Measurements from ENCODE around the gene CCT8L2.
"Not testable (repeated sequence)": the region's sequence is repeated elsewhere in the genome, so short reads cannot be mapped to it uniquely, and the experiment has no call there.

The CCT8L2 gene

DNA sequence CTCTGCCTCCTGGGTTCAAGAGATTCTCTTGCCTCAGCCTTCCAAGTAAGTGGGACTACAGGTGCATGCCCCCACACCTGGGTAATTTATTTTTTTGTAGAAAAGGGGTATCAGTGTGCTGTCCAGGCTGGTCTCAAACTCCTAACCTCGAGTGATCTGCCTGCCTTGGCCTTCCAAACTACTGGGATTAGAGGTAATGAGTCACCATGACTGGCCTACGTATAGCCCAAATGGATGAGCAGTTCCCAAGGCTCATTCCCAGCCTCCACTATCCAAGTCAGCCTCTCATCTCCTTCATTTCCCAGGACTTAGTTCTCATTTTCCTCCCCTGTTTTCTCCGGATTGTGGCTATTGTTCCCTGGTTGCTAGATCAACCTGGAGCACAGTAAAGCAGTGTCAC lies 5.6 kb downstream of the CCT8L2 start:
- no peak overlapping the region for H3K4me3 ChIP-seq (ENCODE audit: low read depth, low read length)
- TF ChIP-seq, protein P1, sequence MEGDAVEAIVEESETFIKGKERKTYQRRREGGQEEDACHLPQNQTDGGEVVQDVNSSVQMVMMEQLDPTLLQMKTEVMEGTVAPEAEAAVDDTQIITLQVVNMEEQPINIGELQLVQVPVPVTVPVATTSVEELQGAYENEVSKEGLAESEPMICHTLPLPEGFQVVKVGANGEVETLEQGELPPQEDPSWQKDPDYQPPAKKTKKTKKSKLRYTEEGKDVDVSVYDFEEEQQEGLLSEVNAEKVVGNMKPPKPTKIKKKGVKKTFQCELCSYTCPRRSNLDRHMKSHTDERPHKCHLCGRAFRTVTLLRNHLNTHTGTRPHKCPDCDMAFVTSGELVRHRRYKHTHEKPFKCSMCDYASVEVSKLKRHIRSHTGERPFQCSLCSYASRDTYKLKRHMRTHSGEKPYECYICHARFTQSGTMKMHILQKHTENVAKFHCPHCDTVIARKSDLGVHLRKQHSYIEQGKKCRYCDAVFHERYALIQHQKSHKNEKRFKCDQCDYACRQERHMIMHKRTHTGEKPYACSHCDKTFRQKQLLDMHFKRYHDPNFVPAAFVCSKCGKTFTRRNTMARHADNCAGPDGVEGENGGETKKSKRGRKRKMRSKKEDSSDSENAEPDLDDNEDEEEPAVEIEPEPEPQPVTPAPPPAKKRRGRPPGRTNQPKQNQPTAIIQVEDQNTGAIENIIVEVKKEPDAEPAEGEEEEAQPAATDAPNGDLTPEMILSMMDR (IDR thresholded peaks at IDR 0.05; ENCODE audit: low read depth, low read length, missing control alignments) = no peak
- DNase-seq (ENCODE audit: low read depth) = no peak
- in situ Hi-C loops (cut with HindIII; ENCODE audit: low sequenced_read_pairs) = no loop called here

DNA sequence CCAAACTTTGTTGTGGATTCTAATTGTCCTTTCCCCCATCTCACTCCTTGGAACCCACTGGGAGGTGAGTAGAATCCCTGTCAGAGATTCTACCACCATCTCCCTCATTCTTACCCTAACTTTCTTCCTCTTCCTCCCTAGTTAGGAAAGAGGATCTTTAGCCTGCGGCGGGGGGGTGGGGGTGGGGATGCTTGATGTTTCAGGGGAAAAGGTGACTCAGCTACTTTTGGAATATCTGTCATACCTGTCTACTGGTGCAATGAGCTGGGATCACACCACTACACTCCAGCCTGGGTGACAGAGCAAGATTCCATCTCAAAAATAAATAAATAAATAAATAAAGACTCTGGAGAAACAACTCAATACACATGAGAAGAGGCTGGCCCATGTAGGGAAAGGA lies 6.4 kb downstream of the CCT8L2 start:
- DNase-seq (ENCODE audit: low read depth) = no peak
- in situ Hi-C loops (cut with HindIII; ENCODE audit: low sequenced_read_pairs) = no loop called here
- H3K4me3 ChIP-seq (ENCODE audit: low read depth, low read length) = no peak overlapping the region
- TF ChIP-seq, protein P1 (IDR thresholded peaks at IDR 0.05; ENCODE audit: low read depth, low read length, missing control alignments) = no peak

- DNase-seq (ENCODE audit: low read depth); H3K4me3 ChIP-seq (ENCODE audit: low read depth, low read length); in situ Hi-C loops (cut with HindIII; ENCODE audit: low sequenced_read_pairs): not testable (repeated sequence)
Measured at GRCh38 chr22:16580872-16581271, 11.7 kb downstream of the CCT8L2 start.

DNA sequence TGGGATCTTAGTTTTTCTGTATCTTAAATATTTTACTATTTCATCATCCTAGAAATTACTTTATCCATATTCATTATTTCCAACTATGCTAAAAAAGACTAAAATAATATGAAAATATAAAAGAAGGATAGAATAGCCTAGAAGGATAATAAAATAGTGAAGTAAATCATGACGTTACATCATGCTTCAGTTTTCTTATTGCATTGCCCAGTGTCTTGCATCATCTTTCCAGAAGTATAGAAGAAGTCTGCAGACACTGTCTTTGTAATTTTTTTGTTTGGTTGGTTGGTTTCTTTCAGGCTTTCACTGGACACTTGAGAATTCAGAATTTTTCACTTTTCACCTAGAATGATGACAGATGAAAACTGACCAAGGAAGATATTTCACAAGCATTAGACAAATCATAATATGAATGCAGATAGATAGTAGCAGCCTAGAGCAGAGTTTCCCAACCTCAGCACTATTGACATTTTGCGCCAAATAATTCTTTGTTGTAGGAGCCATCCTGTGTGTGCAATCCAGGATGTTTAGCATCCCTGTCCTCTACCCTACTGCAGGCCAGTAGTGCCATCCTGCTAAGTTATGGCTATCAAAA lies 23.3 kb downstream of the CCT8L2 start:
- in situ Hi-C loops (cut with HindIII; ENCODE audit: low sequenced_read_pairs); H3K4me3 ChIP-seq (ENCODE audit: low read depth, low read length); DNase-seq (ENCODE audit: low read depth): not testable (repeated sequence)

DNA sequence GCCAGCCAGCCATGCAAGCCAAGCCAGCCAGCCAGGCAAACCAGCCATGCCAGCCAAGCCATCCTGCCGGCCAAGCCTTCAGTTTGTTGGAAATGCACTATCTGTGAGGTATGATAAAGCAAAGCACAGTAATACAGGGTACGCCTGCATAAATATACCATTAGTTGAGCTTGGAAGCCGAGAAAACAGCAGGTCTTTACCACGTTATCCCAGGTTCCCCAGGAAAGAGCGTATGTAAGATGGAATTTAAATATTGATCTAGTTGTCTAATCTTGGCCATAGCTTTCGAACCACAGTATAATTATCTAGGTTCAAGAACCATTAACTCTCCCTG lies 24.2 kb downstream of the CCT8L2 start:
- TF ChIP-seq, protein P1 (IDR thresholded peaks at IDR 0.05; ENCODE audit: low read depth, low read length, missing control alignments) = no peak
- in situ Hi-C loops (cut with HindIII; ENCODE audit: low sequenced_read_pairs) = no loop called here
- DNase-seq (ENCODE audit: low read depth) = no peak
- H3K4me3 ChIP-seq (ENCODE audit: low read depth, low read length) = no peak overlapping the region

DNA sequence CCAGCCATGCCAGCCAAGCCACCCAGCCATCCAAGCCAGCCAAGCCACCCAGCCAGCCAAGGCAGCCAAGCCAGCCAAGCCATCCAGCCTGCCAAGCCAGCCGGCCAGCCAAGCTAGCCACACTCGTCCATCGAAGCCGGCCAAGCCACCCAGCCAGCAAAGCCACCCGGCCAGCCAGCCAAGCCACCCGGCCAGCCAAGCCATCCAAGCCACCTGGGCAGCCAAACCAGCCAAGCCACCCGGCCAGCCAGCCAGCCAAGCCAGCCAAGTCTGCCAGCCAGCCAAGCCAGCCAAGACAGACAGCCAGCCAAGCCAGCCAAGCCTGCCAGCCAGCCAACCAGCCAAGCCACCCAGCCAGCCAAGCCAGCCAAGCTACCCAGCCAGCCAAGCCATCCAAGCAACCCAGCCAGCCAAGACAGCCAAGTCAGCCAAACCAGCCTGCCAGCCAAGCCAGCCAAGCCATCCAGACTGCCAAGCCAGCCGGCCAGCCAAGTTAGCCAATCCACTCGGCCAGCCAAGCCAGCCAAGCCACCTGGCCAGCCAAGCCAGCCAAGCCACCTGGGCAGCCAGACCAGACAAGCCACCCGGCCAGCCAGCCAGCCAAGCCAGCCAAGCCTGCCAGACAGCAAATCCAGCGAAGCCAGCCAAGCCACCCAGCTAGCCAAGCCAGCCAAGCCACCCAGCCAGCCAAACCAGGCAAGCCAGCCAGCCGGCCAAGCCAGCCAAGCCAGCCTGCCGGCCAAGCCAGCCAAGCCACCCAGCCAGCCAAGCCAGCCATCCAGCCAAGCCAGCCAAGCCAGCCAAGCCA lies 24.8 kb downstream of the CCT8L2 start:
- in situ Hi-C loops (cut with HindIII; ENCODE audit: low sequenced_read_pairs); H3K4me3 ChIP-seq (ENCODE audit: low read depth, low read length); DNase-seq (ENCODE audit: low read depth): not testable (repeated sequence)

- DNase-seq (ENCODE audit: low read depth); in situ Hi-C loops (cut with HindIII; ENCODE audit: low sequenced_read_pairs); H3K4me3 ChIP-seq (ENCODE audit: low read depth, low read length): not testable (repeated sequence)
Measured at GRCh38 chr22:16566421-16567151, 26.0 kb downstream of the CCT8L2 start.

DNA sequence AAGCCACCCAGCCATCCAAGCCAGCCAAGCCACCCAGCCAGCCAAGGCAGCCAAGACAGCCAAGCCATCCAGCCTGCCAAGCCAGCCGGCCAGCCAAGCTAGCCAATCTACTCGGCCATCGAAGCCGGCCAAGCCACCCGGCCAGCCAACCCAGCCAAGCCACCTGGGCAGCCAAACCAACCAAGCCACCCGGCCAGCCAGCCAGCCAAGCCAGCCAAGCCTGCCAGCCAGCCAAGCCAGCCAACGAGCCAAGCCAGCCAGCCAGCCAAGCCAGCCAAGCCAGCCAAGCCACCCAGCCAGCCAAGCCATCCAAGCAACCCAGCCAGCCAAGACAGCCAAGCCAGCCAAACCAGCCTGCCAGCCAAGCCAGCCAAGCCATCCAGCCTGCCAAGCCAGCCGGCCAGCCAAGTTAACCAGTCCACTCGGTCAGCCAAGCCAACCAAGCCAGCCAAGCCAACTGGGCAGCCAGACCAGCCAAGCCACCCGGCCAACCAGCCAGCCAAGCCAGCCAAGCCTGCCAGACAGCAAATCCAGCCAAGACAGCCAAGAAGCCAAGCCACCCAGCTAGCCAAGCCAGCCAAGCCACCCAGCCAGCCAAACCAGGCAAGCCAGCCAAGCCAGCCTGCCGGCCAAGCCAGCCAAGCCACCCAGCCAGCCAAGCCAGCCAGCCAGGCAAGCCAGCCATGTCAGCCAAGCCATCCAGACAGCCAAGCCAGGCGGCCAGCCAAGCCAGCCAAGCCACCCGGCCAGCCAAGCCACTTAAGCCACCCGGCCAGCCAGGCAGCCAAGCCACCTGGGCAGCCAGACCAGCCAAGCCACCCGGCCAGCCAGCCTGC lies 26.8 kb downstream of the CCT8L2 start:
- in situ Hi-C loops (cut with HindIII; ENCODE audit: low sequenced_read_pairs); DNase-seq (ENCODE audit: low read depth); H3K4me3 ChIP-seq (ENCODE audit: low read depth, low read length): not testable (repeated sequence)

DNA sequence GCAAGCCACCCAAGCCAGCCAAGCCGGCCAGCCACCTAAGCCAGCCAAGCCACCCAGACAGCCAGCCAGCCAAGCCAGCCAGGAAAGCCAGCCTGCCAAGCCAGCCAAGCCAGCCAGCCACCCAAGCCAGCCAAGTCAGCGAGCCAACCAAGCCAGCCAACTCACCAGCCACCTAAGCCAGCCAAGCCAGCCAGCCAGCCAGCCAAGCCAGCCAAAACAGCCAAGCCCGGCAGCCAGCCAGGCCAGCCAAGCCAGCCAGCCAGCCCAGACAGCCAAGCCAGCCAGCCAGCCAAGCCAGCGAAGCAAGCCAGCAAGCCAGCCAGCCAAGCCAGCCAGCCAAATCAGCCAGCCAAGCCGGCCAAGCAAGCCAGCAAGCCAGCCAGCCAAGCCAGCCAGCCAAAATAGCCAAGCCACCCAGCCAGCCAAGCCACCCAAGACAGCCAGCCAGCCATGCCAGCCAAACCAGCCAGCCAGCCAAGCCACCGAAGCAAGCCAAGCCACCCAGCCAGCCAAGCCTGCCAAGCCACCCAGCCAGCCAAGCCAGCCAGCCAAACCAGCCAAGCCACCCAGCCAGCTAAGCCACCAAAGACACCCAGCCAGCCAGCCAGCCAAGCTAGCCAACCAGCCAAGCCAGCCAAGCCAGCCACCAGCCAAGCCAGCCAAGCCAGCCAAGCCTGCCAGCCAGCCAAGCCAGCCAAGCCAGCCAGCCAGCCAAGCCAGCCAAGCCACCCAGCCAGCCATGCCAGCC lies 27.6 kb downstream of the CCT8L2 start:
- H3K4me3 ChIP-seq (ENCODE audit: low read depth, low read length); in situ Hi-C loops (cut with HindIII; ENCODE audit: low sequenced_read_pairs); DNase-seq (ENCODE audit: low read depth): not testable (repeated sequence)
